ENCODE results near the gene LTB4R.

Gene LTB4R, protein sequence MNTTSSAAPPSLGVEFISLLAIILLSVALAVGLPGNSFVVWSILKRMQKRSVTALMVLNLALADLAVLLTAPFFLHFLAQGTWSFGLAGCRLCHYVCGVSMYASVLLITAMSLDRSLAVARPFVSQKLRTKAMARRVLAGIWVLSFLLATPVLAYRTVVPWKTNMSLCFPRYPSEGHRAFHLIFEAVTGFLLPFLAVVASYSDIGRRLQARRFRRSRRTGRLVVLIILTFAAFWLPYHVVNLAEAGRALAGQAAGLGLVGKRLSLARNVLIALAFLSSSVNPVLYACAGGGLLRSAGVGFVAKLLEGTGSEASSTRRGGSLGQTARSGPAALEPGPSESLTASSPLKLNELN

DNA sequence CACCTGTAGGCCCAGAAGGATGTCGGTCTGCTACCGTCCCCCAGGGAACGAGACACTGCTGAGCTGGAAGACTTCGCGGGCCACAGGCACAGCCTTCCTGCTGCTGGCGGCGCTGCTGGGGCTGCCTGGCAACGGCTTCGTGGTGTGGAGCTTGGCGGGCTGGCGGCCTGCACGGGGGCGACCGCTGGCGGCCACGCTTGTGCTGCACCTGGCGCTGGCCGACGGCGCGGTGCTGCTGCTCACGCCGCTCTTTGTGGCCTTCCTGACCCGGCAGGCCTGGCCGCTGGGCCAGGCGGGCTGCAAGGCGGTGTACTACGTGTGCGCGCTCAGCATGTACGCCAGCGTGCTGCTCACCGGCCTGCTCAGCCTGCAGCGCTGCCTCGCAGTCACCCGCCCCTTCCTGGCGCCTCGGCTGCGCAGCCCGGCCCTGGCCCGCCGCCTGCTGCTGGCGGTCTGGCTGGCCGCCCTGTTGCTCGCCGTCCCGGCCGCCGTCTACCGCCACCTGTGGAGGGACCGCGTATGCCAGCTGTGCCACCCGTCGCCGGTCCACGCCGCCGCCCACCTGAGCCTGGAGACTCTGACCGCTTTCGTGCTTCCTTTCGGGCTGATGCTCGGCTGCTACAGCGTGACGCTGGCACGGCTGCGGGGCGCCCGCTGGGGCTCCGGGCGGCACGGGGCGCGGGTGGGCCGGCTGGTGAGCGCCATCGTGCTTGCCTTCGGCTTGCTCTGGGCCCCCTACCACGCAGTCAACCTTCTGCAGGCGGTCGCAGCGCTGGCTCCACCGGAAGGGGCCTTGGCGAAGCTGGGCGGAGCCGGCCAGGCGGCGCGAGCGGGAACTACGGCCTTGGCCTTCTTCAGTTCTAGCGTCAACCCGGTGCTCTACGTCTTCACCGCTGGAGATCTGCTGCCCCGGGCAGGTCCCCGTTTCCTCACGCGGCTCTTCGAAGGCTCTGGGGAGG lies at the start of gene LTB4R:
LTB4R (plus strand) TSS at position 857 of the 959 bp plus-strand sequence. CDS start 4,150 bp downstream, outside the sequence.
- peak; percentile 83 for DNase-seq

DNA sequence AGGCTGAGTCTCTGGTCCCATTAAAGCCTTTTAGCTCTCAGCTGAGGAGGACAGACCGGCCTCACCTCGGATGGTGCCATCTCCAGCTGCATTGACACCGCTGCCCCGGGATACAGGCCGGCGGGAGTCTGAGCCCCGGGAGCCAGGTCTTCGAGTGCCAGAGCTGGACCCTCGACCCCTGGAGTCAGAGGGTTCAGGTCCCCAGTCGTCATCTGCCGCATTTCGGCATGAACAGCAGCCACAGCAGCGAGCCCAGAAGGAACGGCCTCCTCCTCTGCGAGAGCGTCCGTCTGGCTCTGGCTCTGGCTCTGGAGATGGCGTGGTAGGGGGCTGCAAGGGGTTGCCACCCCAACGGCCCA lies 49.4 kb upstream of the LTB4R start:
- no peak for DNase-seq

DNA sequence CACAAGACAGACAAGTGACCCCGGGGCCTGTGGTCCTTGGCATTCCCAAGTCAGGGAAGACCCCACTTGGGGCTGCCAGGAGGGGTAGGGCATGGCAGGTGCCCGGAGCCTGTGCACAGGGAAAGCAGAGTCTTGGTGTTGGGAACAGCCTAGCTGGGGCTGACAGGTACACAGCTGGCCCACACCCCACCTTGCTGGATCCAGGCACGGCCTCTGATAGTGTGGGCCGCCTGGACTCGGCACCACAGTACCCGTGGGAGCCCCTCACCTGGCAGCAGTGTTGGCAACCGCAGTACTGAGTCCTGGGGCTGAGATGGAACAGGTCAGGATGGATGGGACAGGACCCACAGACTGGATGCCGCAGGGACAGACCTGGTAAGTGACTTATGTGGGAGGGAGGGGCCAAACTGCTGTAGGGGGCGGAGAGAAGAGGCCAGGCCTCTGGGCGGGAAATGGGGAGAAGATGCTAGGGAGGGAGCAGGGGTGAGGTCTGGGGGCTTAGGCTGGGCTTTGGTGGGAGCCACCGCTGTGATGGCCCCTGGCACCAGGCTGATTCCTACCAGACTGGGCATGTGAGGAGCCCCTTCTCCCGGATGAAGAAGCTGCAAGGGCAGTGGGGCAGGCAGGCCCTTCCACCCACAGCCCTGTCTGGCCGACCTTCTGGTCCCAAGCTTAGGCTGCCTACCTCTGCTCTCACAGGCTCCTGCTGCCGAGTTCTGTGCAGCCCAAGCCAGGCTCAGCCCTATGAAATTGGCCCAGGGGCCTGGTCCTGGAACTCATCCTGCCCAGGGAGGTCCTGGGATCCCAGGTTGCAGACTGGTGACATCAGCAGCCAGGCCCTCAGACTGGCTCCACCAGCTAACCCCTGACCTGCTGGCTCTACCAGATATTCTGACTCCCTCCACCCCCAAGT lies 48.2 kb upstream of the LTB4R start, which contains the start of gene TGM1:
TGM1 (minus strand) TSS at position 357 of the 913 bp plus-strand sequence. CDS start 825 bp downstream, outside the sequence.
- DNase-seq, result no peak

DNA sequence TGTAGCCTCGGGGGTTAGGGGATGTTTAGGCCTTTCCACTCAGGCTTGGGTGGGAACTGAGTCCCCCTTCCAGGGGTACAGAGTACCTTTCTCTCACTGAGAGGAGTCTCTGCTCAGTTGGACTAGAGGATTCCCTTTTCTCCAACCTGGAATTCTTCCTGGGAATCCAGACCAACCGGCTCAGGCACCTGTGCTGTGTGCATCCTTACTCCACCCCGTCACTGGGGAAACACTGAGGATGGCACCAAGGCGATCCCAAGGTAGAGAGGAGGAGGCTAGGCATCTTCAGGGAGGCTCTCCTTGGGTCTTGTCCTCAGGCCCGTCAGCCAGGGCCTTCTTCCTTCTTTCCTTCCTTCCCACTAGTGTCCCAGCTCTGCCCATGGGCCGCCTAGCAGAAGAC lies 47.5 kb upstream of the LTB4R start:
- no peak for DNase-seq

DNA sequence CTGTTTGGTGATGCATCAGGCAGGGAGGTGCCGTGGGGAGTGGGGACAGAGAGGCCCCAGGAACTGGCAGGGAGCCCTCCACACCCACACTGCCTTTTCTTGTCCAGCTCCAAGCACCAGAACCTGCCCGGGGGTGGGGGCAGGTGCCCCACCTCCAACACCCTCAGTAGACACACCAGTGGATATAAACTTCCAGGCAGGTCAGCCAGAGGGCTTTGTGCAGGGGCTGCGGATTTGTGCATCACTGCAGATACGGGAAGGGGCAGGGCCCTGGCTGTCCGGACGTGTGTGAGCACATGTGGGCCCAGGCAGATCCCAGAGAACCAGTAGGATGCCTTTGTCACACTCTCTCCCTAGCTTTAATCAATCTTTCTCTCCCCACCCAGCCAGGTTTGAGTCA lies 47.0 kb upstream of the LTB4R start:
- DNase-seq, result no peak

DNA sequence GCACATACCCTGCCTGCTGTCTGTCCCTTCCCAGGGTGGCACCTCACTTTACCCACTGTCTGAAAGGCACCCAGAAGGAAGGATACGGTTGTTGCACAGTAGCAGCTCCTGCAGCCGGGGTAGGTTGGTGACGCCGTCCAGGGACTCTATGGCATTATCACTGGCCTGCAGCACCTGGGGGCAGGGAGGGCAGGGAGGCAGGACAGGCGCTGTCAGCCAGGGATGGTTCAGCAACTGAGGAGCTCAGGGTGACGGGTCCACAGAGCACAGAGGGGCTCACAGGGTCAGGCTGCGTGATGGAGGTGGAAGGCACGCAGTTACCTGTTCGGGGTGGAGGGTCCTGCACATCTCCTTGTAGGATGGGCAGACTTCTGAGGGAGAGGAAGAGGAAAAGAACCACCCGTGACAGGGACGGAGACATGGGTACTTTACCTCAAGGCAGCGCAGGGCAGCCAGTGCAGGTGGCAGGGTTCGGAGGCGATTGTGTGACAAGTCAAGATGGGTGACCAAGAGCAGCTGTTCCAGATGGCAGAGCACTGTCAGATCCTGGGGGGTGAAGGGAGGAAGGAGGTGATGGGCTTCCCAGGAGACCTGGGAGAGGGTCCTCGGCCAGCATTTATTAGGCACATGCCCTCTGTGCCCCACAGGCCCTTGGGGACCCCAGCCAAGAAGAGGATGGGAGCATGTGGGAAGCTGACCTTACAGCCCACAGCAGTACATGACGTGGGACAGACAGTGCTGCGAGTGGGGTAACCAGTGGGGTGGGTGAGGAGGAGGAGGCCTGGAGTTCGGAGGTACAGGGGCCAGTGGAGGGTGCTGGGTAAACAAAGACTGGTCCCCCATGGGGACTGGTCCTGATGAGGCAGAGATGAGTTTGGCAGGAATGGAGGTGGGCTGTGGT lies 44.7 kb upstream of the LTB4R start:
- DNase-seq, result no peak

DNA sequence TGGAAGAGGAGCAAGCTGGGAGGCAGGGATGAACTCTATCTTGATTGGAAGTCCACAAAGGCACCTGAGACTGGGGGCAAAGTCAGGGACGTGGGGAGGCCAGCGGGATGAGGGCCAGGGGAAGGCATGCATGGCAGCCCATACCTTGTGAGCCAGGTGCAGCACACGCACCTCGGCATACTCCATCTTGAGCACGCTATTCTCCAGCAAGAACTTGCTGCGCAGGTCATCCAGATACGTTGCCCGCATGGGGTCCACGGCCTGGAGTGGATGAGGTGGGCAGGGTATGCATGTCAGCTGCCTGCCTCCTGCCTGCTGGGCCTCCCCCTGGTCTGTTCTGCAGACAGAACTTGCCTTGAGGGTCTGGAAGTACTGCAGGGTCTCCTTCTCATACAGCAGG lies 43.8 kb upstream of the LTB4R start:
- DNase-seq, result no peak

DNA sequence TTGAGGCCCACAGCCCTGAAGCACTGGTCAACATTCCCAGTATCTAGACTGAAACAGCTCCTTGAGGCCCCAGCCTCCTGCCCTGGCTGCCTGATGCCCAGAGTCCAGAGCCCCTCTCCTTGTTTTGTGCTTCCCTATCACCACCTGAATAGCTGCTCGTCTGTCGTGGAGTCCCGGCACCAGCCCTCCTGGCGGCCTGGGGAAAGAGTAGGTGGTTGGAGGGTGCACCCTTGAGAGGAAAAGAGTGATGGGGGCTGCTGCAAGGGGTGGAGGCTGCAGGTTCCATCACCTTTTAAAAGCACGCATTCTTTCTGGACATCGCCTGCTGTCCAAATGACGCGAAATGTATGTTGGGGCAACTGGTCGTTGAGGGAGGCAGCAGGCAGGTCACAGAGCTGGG lies 43.1 kb upstream of the LTB4R start:
- no peak for DNase-seq

DNA sequence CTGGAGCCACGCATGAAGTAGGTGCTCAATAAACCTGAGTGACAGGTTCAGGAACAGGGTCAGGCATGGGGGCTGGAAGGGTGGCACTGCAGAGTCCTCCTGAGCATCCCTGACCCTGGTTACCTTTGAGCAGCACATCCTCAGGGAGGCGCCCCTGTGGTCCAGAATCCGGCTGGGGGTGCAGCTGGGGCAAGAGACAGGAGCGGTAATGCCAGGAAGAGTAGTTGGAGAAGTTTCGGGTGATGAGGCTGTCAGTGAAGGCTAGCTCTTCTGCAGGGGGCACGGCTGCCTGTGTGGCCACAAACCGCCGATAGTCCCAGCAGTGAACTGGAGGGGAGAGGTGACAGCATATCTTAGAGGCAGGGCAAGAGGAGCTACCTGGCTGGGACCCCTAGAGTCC lies 41.9 kb upstream of the LTB4R start:
- no peak for DNase-seq

DNA sequence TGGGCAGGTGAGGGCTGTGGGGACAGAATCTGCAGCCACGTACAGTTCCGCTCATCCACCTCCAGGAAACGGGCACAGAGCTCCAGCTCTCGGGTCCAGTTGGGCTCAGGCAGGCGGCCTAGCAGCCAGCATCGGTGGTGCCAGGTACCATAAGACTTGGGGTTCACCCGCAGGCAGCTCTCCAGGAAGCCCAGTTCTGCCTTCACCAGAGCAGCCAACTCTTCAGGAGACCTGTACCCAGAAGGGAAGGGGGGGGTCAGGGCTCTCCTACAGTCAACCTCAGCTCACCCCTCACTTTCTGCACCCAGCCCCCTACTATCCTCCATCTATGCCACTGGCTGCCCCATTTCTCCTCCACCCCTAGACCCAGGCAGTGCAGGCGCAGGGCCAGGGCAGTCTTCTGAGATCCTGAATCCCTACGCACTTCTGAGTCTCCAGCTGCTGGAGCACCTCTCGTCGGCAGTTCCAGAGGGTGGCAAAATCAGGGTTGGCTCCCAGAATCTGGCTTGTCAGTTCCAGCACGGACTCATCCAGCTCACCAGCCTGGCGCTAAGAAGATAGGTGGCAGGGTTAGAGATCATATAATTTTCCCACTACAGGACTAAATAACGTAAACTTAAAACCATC lies 41.3 kb upstream of the LTB4R start:
- DNase-seq, result no peak

DNA sequence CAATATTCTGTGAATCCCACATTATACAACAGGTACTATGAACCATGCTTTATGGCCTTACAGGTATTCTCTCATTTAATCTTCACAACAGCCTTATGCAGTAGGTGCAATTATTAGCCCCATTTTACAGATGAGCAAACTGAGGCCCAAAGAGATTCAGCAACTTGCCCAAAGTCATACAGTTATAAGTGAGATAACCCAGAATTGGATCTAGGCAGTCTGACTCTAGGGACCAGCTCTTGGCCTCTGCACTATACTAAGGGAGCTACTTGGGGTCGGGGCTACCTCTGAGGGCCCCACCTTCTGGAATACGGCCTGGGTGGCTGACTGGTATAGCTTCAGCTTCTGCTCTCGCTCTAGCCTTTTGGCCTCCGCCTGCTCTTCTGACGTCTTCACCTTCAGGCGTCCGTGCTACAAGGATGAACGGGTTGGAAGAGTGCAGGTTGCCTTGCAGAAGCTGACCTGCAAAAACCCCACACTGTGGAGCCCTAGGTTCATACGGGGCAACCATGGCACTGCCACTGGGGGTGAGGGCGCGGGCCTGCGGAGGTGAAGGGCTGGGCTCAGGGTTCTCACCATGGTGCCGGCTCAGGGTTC lies 40.7 kb upstream of the LTB4R start:
- no peak for DNase-seq

DNA sequence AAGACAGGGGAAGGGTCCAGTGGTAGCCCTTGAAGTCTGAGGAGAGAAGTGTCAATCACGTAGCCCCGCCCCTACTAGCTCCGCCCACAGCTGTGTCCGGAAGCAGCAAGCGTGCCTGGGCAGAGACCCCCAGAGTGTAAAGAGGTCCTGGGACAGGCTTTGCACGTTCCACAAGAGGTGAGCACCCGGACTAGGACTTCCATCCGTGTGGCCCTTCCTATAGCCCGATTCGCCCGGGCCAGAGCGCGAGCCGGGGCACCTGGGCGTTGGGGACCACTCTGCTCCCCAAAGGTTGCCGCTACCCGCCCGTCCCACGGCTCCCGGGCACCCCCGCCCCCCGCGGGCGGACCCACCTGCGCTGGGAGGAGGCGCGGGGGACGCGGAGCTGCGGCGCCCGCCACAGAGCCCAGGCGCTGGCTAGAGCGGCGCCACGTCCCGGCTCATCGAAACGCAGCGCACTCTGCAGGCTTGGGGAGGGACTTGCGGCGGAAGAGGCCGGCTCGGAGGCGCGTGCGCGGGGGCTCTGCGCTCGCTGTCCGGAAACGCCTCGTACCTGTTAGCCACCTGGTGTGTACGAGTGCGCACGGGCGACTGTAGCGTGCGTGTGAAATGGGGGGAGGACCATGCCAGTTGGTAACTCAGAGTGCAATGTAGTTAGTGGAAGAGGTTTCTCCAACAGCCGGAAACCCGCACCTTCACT lies 40.0 kb upstream of the LTB4R start, which contains the start of gene RABGGTA:
RABGGTA (minus strand) TSS at position 464 of the 700 bp plus-strand sequence. CDS start 482 bp downstream, outside the sequence.
- DNase-seq, result peak; percentile 90

DNA sequence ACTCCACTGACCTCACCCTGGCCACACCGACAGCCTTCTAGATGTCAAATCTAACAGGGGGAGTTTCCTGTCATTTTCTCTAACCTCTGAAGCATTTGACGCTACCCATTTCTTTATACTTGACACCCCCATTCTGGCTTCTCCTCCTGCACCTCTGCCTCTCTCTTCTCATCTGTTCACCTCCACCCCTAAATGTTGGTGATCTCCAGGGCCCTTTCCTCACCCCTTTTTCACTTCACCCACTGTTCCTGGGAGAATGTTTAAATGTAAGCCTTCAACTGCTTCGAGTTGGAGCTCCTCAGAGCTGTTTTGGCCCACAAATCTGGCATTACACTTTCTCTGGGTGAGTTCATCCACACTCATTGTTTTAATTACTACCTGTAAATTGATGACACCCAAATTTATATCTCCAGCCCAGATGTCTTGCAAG lies 39.5 kb upstream of the LTB4R start:
- no peak for DNase-seq

DNA sequence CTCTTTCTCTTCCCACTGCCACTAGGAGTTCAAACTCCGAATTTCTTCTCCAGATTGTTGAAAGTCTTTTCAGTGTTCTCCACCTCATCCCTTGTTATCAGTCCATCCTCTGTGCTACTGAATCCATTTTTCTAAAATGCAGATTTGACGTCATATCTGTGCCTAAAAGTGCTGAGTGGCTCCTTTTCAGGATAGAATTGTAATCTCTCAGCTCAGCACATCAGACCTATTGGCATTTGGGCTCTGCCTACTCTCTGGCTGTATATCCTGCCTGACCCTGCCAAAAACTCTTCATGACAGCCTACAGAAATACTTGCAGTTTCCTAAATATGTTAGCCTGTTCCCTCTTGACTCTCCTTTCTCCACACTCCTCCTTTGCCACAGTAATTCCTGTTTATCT lies 38.8 kb upstream of the LTB4R start:
- DNase-seq, result no peak

DNA sequence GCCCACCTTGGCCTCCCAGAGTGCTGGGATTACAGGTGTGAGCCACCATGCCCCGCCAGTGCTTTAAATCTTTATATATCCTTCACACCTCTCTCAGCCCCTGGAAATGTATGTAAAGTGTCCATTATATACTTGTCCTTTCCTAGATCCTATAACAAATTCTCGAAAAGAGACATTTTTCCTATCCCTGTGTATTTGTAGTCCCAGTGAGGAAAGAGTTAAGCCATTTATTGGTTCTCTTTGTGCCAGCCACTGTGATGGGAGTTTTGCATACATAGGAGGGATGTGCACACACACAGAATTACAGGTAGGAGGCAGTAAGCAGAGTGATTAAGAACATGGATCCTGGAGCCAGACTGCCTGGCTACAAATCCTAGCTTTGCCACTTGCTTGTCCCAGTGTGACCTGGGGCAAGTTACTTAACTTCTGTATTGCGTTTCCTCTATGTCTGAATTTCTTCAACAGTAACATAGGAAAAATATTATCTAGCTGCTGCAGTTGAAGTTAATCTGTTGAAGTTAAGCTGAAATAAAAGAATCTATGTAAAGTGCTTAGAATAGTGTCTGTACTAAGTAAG lies 37.8 kb upstream of the LTB4R start:
- DNase-seq, result no peak

DNA sequence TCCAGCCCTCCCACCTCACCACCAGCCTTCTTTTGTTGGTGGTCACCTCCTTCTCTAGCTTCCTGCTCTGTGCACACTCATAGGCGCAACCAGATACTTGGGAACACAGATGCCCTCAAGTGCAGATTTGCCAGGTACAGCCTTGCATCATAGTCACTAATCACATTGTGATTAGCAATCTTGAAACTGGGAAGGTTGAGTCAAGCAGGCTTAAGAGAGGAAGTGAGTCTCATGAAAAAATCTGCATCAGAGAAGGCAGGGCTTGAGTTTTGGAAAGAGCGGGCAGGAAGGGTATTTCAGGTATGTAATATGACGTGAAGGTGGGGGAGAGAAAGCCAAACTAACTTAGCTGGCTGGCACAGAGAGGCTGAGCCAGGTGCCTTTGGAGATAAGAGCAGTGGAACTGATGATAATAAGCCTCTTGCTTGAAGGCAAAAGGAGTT lies 37.2 kb upstream of the LTB4R start:
- DNase-seq, result no peak

DNA sequence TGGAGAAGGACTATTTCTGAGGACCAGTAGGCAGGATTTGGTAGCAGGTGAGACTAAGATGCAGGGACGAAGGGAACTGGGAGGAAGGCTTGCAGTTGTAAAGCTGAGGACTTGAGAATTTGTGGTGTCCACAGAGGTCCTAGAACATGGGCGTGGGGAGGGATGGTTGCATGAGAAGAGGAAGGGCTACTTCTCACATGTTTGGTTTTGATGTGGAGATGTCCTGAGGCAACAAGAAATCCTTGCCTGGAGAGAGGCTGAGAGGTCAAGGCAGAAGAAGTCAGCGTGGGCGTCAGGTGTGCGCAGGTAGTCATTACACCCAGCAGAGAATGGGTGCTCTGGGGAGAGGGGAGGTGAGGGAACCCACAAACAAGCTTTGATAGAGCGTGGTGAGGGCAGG lies 34.2 kb upstream of the LTB4R start:
- DNase-seq, result no peak

DNA sequence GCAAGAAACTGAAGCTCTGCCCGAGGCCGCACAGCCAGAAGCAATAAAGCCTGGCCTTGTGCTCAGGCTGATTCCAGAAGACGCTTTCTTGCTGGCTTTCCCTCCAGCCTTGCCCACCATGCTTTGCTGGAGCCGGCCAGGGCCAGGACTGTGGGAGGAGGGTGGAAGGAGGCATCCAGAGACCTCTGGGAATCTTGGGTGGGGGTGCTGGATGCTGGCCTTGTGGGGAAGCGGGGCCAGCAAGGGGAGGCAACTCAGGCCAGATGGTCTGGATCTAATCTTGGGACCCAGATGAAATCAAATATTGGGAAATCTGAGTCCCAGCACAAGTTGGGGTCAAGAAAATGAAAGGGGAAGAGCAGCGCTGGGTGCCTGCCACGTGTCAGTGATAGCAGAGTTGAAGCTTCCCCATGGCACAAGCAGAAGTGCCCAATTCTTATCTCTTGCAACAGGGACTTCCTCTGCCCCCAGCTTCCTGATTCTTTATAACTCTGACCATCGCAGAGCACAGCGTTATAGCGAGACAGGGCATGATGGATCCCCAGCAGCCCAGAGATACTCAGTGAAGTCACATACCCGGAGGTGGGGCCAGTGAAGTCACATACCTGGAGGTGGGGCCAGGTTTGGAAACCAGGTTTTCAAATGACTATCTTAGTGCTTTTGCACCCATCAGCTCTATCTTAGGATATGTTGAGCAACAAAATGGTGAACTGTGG lies 33.5 kb upstream of the LTB4R start:
- no peak for DNase-seq

DNA sequence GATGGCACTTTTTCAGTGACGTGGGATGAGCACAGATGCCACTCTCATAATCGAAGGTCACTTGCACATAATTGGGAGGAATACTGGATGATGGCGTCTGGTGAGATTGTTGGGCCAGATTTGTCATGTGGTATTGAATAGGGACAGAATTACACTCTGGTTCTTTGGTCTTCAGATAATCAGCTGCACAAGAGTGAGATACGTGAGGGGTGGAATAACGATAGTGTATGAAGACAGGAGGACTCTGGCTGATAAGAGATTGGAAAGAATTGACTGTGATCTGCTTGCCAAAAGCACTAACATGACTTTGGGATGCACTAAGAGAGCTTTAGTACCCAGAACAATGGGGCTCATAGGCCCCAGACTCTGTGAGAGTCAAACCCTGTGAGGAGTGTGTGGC lies 32.9 kb upstream of the LTB4R start:
- no peak for DNase-seq

All from right forelimb (tissue), 1 donor.